ENCODE data around the gene APIP.

DNA sequence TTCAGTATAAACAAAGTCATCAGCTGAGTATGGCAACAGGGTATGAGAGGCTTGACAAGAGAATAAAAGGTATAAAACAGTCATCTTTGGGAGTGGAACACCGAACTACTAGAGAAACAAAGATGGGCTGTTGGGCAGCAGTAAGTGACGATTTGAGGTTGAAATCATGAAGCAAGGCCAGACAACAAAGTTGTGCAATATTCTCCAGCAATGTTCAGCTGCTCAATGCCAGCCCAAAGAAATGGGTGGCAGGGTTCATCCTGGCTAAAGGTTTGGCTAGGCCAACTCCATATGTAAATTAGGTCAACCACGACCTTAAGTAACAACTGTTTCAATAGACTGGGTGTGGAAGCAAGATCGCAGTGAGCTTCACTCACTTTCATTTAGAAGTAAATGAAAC, 6.2 kb downstream of the APIP start:
- TF ChIP-seq, protein P1, sequence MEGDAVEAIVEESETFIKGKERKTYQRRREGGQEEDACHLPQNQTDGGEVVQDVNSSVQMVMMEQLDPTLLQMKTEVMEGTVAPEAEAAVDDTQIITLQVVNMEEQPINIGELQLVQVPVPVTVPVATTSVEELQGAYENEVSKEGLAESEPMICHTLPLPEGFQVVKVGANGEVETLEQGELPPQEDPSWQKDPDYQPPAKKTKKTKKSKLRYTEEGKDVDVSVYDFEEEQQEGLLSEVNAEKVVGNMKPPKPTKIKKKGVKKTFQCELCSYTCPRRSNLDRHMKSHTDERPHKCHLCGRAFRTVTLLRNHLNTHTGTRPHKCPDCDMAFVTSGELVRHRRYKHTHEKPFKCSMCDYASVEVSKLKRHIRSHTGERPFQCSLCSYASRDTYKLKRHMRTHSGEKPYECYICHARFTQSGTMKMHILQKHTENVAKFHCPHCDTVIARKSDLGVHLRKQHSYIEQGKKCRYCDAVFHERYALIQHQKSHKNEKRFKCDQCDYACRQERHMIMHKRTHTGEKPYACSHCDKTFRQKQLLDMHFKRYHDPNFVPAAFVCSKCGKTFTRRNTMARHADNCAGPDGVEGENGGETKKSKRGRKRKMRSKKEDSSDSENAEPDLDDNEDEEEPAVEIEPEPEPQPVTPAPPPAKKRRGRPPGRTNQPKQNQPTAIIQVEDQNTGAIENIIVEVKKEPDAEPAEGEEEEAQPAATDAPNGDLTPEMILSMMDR (IDR thresholded peaks at IDR 0.05) = no peak
- TF ChIP-seq POLR2A (IDR thresholded peaks at IDR 0.05) (no peak), POLR2AphosphoS5 (IDR thresholded peaks at IDR 0.05; ENCODE audit: insufficient read depth in 1 of 2, low read depth in 1 of 2) (no peak)
